Measurements from ENCODE around the gene BCL3.
"Not testable (repeated sequence)": the region's sequence is repeated elsewhere in the genome, so short reads cannot be mapped to it uniquely, and the experiment has no call there.

BCL3 gene

GRCh38 chr19:44712864-44713515 is 35.5 kb upstream of the BCL3 start:
- DNase-seq: no peak
- no peak for TF ChIP-seq POLR2A (IDR thresholded peaks at IDR 0.05; ENCODE audit: low read length)
- no peak for TF ChIP-seq GATA1 (IDR thresholded peaks at IDR 0.05; ENCODE audit: low read depth, low read length)

- no peak for TF ChIP-seq GATA1 (IDR thresholded peaks at IDR 0.05; ENCODE audit: low read depth, low read length)
- no peak for TF ChIP-seq POLR2A (IDR thresholded peaks at IDR 0.05; ENCODE audit: low read length)
- no peak for DNase-seq
Observed at GRCh38 chr19:44714597-44715169, 33.8 kb upstream of the BCL3 start.

DNA sequence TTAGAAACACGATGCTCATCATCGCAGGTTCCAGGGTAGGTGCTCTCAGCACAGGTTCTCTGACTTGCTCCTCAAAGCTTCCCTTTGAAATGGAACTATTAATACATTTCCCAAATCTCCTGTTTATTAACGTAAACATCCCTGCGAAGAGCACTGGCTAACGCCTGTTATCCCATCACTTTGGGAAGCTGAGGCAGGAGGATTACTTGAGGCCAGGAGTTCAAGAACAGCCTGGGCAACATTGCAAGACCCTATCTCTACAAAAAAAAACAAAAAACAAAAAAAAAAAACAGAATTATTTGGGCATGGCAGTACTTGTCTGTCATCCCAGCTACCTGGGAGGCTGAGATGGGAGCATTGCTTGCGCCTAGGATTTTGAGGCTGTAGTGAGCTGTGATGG is 30.9 kb upstream of the BCL3 start:
- no peak for TF ChIP-seq GATA1 (IDR thresholded peaks at IDR 0.05; ENCODE audit: low read depth, low read length)
- no peak for TF ChIP-seq POLR2A (IDR thresholded peaks at IDR 0.05; ENCODE audit: low read length)
- no peak for DNase-seq

DNA sequence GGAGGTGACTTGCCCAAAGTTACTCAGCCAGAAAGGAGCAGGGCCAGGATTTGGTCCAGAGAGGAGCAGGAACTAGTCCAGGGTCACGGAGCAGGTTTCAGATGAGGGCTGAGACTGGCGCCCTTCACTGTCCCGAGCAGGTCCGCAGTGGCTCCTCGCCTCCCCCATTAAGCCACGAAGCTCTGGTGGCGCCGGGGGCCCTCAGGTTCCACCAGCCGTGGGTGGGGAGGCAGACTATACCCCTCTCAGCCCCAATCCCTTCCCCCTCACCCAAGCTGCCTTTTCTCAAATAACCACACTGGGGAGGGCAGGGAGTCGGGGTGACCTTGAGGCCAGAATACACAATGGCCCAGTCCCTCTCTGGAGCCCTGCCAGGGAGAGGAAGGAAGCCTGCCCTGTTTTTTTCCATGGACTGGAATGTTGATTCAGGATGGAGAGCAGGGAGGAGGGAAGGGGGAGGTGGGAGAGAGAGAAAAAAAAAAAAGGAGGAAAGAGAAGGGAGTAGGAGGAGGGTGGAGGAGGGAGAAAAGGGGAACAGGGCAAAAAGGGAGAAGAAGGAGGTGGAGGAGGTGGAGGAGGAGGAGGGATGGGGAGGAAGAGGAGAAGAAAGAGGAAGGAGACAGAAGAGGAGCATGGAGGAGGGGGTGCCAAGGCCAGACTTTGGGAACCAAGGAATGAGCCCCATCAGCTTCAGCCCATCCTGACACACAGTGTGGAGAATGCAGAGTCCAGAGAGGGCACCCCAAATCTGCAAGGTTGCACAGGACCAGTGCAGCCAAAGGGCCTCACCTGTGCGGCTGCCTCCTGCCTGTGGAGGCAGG is 29.9 kb upstream of the BCL3 start:
- DNase-seq: no peak
- TF ChIP-seq POLR2A (IDR thresholded peaks at IDR 0.05; ENCODE audit: low read length) (no peak), GATA1 (IDR thresholded peaks at IDR 0.05; ENCODE audit: low read depth, low read length) (no peak)

GRCh38 chr19:44719262-44719701 is 29.2 kb upstream of the BCL3 start:
- TF ChIP-seq GATA1 (IDR thresholded peaks at IDR 0.05; ENCODE audit: low read depth, low read length): no peak
- no peak for TF ChIP-seq POLR2A (IDR thresholded peaks at IDR 0.05; ENCODE audit: low read length)
- DNase-seq: no peak

- not testable (repeated sequence) for DNase-seq
Observed at GRCh38 chr19:44720396-44720795, 28.1 kb upstream of the BCL3 start.

DNA sequence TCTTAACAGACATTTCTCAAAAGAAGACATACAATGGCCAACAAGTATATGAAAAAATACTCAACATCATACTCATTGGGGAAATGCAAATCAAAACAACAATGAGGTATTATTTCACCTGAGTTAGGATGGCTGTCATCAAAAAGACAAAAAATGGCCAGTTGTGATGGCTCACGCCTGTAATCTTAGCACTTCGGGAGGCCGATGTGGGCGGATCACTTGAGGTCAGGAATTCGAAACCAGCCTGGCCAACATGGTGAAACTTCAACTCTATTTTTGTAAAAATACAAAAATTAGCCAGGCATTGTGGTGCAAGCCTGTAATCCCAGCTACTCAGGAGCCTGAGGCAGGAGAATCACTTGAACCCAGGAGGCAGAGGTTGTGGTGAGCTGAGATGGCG is 27.6 kb upstream of the BCL3 start:
- TF ChIP-seq POLR2A (IDR thresholded peaks at IDR 0.05; ENCODE audit: low read length): no peak
- no peak for TF ChIP-seq GATA1 (IDR thresholded peaks at IDR 0.05; ENCODE audit: low read depth, low read length)
- no peak for DNase-seq

DNA sequence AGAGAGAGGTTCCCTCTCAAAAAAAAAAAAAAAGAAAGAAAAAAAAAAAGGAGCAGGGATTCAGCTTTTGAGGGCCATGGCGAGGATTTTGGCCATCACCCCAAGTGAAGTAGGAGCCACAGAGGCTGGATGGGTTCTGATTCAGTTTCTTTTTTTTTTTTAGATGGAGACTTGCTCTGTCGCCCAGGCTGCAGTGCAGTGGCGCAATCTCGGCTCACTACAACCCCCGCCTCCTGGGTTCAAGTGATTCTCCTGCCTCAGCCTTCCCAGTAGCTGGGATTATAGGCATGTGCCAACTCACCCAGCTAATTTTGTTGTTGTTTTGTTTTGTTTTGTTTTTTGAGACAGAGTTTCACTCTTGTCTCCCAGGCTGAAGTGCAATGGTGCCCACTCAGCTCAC is 27.1 kb upstream of the BCL3 start:
- not testable (repeated sequence) for DNase-seq

GRCh38 chr19:44722131-44723121 is 26.1 kb upstream of the BCL3 start:
- DNase-seq: no peak
- TF ChIP-seq POLR2A (IDR thresholded peaks at IDR 0.05; ENCODE audit: low read length): no peak
- TF ChIP-seq GATA1 (IDR thresholded peaks at IDR 0.05; ENCODE audit: low read depth, low read length): no peak

- TF ChIP-seq GATA1 (IDR thresholded peaks at IDR 0.05; ENCODE audit: low read depth, low read length) (no peak), POLR2A (IDR thresholded peaks at IDR 0.05; ENCODE audit: low read length) (no peak)
Observed at GRCh38 chr19:44723299-44723951, 25.1 kb upstream of the BCL3 start.

GRCh38 chr19:44723952-44724319 is 24.6 kb upstream of the BCL3 start:
- DNase-seq: peak; percentile 64 to 84

More at GRCh38 chr19:44723299-44723951, 25.1 kb upstream of the BCL3 start:
- DNase-seq: no peak

GRCh38 chr19:44725251-44725650 is 23.3 kb upstream of the BCL3 start:
- TF ChIP-seq POLR2A (IDR thresholded peaks at IDR 0.05; ENCODE audit: low read length) (no peak), GATA1 (IDR thresholded peaks at IDR 0.05; ENCODE audit: low read depth, low read length) (no peak)
- DNase-seq: no peak

More at GRCh38 chr19:44723952-44724319, 24.6 kb upstream of the BCL3 start:
- TF ChIP-seq GATA1 (IDR thresholded peaks at IDR 0.05; ENCODE audit: low read depth, low read length) (no peak), POLR2A (IDR thresholded peaks at IDR 0.05; ENCODE audit: low read length) (no peak)

DNA sequence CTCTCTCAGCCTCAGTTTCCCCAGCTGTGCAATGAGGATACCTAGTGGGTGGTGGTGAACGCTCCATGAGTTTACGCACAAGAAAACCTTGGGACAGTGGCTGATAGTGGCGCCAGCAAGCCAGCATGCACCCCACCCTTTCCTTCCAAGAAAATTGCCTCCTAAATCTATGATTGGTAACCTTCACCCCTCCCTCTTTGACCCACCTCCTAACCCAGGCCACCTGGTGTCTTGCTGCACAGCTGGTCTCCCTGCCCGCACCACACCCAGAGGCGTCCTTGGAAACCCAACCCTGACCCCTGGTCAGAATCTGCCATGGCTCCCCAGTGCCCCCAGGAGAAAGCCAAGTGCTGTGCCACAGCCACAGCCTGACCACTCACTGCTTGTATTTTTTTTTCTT is 22.8 kb upstream of the BCL3 start:
- DNase-seq: no peak
- TF ChIP-seq GATA1 (IDR thresholded peaks at IDR 0.05; ENCODE audit: low read depth, low read length) (no peak), POLR2A (IDR thresholded peaks at IDR 0.05; ENCODE audit: low read length) (no peak)

Measured in erythroblast (primary cell).